CD14-positive monocyte (primary cell): ENCODE measurements around the gene KCNT2. TPM values are rescaled to one million over a fixed set of nuclear protein-coding genes. Genes with fewer than 3 reads are reported as not detected.

Source experiments
- DNase-seq, 3 donors: peaks; one replicate each; pipeline ENCODE4 v3.0.0-alpha.2; 2011 to 2022
- H2AFZ ChIP-seq: 2 replicates; pipeline ENCODE4 v1.6.0; 2012; ENCODE audit warnings: mild to moderate bottlenecking, low read depth, low read length, inconsistent platforms; ENCODE audit not compliant: insufficient read depth, poor library complexity, severe bottlenecking
- H3K27ac ChIP-seq, 2 donors: 1 replicate in 1 of 2; 2 replicates in 1 of 2; pipeline ENCODE4 v1.5.1; 2012 to 2013; ENCODE audit warnings: low read length in 2 of 2, control low read depth in 1 of 2, inconsistent platforms in 1 of 2, low read depth in 1 of 2, mild to moderate bottlenecking in 1 of 2
- H3K27me3 ChIP-seq, 2 donors: one replicate each; pipeline versions ENCODE4 v1.6.0 to v1.6.1; 2011 to 2013; ENCODE audit warnings: low read length in 2 of 2; ENCODE audit not compliant: control insufficient read depth in 2 of 2, insufficient read depth in 2 of 2
- H3K36me3 ChIP-seq, 2 donors: replicated peaks in 1 of 2; 1 replicate in 1 of 2; 2 replicates in 1 of 2; pipeline versions ENCODE4 v1.5.1 to v1.6.1; 2012 to 2013; ENCODE audit warnings: low read length in 2 of 2, control low read depth in 1 of 2, inconsistent platforms in 1 of 2, mild to moderate bottlenecking in 1 of 2; ENCODE audit not compliant: insufficient read depth in 2 of 2, control insufficient read depth in 1 of 2
- H3K4me1 ChIP-seq, 2 donors: 1 replicate in 1 of 2; 2 replicates in 1 of 2; pipeline versions ENCODE4 v1.5.1 to v1.6.1; 2012 to 2013; ENCODE audit warnings: low read length in 2 of 2, control low read depth in 1 of 2, inconsistent platforms in 1 of 2, mild to moderate bottlenecking in 1 of 2, moderate library complexity in 1 of 2; ENCODE audit not compliant: insufficient read depth in 2 of 2, control insufficient read depth in 1 of 2
- H3K4me2 ChIP-seq: replicated peaks from 2 replicates; pipeline ENCODE3; 2012; ENCODE audit warnings: low read length, moderate library complexity, mild to moderate bottlenecking; ENCODE audit not compliant: poor library complexity, severe bottlenecking; ENCODE audit errors: extremely low read depth
- H3K4me3 ChIP-seq, 3 experiments: fragments of 200-600 bp in 1 of 3; sonication (generic) in 1 of 3; replicated peaks in 1 of 3; 1 replicate in 2 of 3; 2 replicates in 1 of 3; pipeline ENCODE4 v1.5.1; 2011 to 2013; ENCODE audit warnings: low read length in 3 of 3, mild to moderate bottlenecking in 3 of 3, control low read depth in 2 of 3, low read depth in 2 of 3, inconsistent platforms in 1 of 3, moderate library complexity in 1 of 3
- H3K79me2 ChIP-seq: 2 replicates; pipeline ENCODE4 v1.6.0; 2012; ENCODE audit warnings: mild to moderate bottlenecking, control low read depth, inconsistent platforms, low read length, moderate library complexity; ENCODE audit not compliant: insufficient read depth
- H3K9ac ChIP-seq: 2 replicates; pipeline ENCODE4 v1.6.0; 2017; ENCODE audit warnings: low read length, mild to moderate bottlenecking; ENCODE audit not compliant: insufficient read depth, poor library complexity, severe bottlenecking
- H3K9me3 ChIP-seq, 2 donors: replicated peaks in 1 of 2; 1 replicate in 1 of 2; 2 replicates in 1 of 2; pipeline versions ENCODE4 v1.5.1 to v1.6.1; 2012 to 2013; ENCODE audit warnings: low read length in 2 of 2, control low read depth in 1 of 2; ENCODE audit not compliant: control insufficient read depth in 1 of 2, insufficient read depth in 1 of 2
- H4K20me1 ChIP-seq: 2 replicates; pipeline ENCODE4 v1.6.0; 2012; ENCODE audit warnings: mild to moderate bottlenecking, low read length, control low read depth, moderate library complexity; ENCODE audit not compliant: insufficient read depth
- H3K27ac Mint-ChIP-seq, 7 donors: one replicate each; pipeline ENCODE4 v1.8.0; 2020; ENCODE audit warnings: mild to moderate bottlenecking in 7 of 7, mixed read lengths in 7 of 7, moderate library complexity in 6 of 7, inconsistent platforms in 2 of 7
- H3K27me3 Mint-ChIP-seq, 3 donors: one replicate each; pipeline ENCODE4 v1.8.0; 2021 to 2022; ENCODE audit warnings: low read depth in 3 of 3, mild to moderate bottlenecking in 3 of 3, mixed read lengths in 3 of 3, moderate library complexity in 3 of 3, inconsistent platforms in 1 of 3
- H3K36me3 Mint-ChIP-seq, 2 donors: one replicate each; pipeline ENCODE4 v1.8.0; 2020; ENCODE audit warnings: mixed read lengths in 2 of 2, inconsistent platforms in 1 of 2, mild to moderate bottlenecking in 1 of 2
- H3K4me1 Mint-ChIP-seq: one replicate; pipeline ENCODE4 v1.8.0; 2020; ENCODE audit warnings: mild to moderate bottlenecking, mixed read lengths
- H3K4me3 Mint-ChIP-seq, 2 donors: one replicate each; pipeline ENCODE4 v1.8.0; 2020; ENCODE audit warnings: mild to moderate bottlenecking in 2 of 2, mixed read lengths in 2 of 2, moderate library complexity in 1 of 2
- H3K9me3 Mint-ChIP-seq, 7 donors: one replicate each; pipeline ENCODE4 v1.8.0; 2020 to 2022; ENCODE audit warnings: mixed read lengths in 7 of 7, mild to moderate bottlenecking in 6 of 7, moderate library complexity in 6 of 7, inconsistent platforms in 2 of 7
- WGBS: methylation state at CpG from one replicate; pipeline ENCODE4 v1.1.5; 2013; ENCODE audit warnings: missing lambda C conversion rate; ENCODE audit not compliant: insufficient coverage; 5-methylcytosine and 5-hydroxymethylcytosine counted together
- intact Hi-C, 2 donors: fragments of 100-400 bp; cut with micrococcal nuclease; formaldehyde crosslinking; loops; one replicate each; pipeline versions ENCODE4 v1.15.0 to v1.15.1; 2023
- polyA plus RNA-seq, 3 donors: library from polyadenylated mRNA; depleted of rRNA in 1 of 3; unstranded in 2 of 3; stranded (reverse) in 1 of 3; fragments of 300-500 nt in 2 of 3; fragments of >200 nt in 1 of 3; fragmentation: Illumina TruSeq in 2 of 3; gene quantifications; 1 replicate in 2 of 3; 2 replicates in 1 of 3; pipeline ENCODE4 v1.2.3, GENCODE V29; 2012 to 2021
- TF ChIP-seq, protein P1 (sequence below): fragments of 200-600 bp; IDR thresholded peaks from one replicate; pipeline ENCODE4 v1.8.0; 2022; ENCODE audit warnings: antibody characterized with exemption, mild to moderate bottlenecking

The KCNT2 gene
- polyA plus RNA-seq, 3 donors: not detected

GRCh38 chr1:196205882-196206281 lies 402.4 kb downstream of the KCNT2 start:
- Histone ChIP-seq H3K36me3 (no peaks in the 10 kb centered on the region), H3K27me3 (no peaks in the 10 kb centered on the region), H3K9me3 (no peaks in the 10 kb centered on the region), H3K27ac (no peak overlapping the region), H3K4me3 (no peak overlapping the region), H3K9ac (no peak overlapping the region), H4K20me1 (no peaks in the 10 kb centered on the region), H3K4me2 (no peak overlapping the region), H3K4me1 (no peaks in the 10 kb centered on the region), H2AFZ (no peak overlapping the region), H3K79me2 (no peaks in the 10 kb centered on the region)
- Mint-ChIP-seq H3K9me3 (peaks cover 0 to 8% (median 3%) of the 10 kb centered on the region in 7 donors), H3K36me3 (no peaks in the 10 kb centered on the region), H3K27ac (no peak overlapping the region), H3K27me3 (no peaks in the 10 kb centered on the region), H3K4me1 (no peaks in the 10 kb centered on the region), H3K4me3 (no peak overlapping the region)
- intact Hi-C loops: no loop called here
- no peak for DNase-seq
- TF ChIP-seq, protein P1, sequence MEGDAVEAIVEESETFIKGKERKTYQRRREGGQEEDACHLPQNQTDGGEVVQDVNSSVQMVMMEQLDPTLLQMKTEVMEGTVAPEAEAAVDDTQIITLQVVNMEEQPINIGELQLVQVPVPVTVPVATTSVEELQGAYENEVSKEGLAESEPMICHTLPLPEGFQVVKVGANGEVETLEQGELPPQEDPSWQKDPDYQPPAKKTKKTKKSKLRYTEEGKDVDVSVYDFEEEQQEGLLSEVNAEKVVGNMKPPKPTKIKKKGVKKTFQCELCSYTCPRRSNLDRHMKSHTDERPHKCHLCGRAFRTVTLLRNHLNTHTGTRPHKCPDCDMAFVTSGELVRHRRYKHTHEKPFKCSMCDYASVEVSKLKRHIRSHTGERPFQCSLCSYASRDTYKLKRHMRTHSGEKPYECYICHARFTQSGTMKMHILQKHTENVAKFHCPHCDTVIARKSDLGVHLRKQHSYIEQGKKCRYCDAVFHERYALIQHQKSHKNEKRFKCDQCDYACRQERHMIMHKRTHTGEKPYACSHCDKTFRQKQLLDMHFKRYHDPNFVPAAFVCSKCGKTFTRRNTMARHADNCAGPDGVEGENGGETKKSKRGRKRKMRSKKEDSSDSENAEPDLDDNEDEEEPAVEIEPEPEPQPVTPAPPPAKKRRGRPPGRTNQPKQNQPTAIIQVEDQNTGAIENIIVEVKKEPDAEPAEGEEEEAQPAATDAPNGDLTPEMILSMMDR: no peak
- WGBS: no CpG with 5 or more reads among the region's 2 CpGs

DNA sequence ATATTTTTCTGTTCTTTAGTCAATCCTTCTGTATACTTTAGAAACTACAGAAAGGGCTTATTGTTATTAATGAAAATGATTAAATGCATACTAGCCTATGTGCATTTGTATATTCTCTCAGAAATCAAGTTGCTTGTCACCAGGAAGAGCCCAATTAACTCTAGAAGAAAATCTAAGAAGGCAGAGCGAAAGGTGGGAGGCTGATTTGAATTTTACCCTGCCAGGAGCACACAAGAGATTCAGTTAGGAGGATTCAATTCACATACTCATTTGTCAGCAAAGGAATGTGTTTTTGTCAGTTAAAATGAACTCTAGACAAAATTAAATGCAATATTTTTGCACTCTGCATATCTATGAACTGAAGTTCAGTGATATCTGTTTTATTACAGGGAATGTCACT lies 411.8 kb downstream of the KCNT2 start:
- Mint-ChIP-seq H3K36me3 (no peaks in the 10 kb centered on the region), H3K9me3 (peaks cover 1 to 7% (median 4%) of the 10 kb centered on the region in 7 donors), H3K27me3 (no peaks in the 10 kb centered on the region), H3K4me3 (no peak overlapping the region), H3K4me1 (no peaks in the 10 kb centered on the region), H3K27ac (no peak overlapping the region)
- Histone ChIP-seq H3K9me3 (peaks cover 0 to 3% of the 10 kb centered on the region in 2 donors), H3K27me3 (no peaks in the 10 kb centered on the region), H3K27ac (no peak overlapping the region), H3K4me1 (no peaks in the 10 kb centered on the region), H3K4me2 (no peak overlapping the region), H3K36me3 (no peaks in the 10 kb centered on the region), H3K9ac (no peak overlapping the region), H3K79me2 (no peaks in the 10 kb centered on the region), H2AFZ (no peak overlapping the region), H3K4me3 (no peak overlapping the region), H4K20me1 (no peaks in the 10 kb centered on the region)
- DNase-seq: no peak
- WGBS: no CpG with 5 or more reads among the region's 1 CpG
- intact Hi-C loops: no loop called here
- TF ChIP-seq, protein P1: no peak
